PC-3 (cell line): ENCODE results near the gene CCDC7. TPM values are rescaled to one million over a fixed set of nuclear protein-coding genes. Genes with fewer than 3 reads are reported as not detected.
A peak's percentile ranks its signal among the peaks of the same experiment; 100 is the strongest.
"Not testable (repeated sequence)": the region's sequence is repeated elsewhere in the genome, so short reads cannot be mapped to it uniquely, and the experiment has no call there.

Experiments
- ATAC-seq: fragments of 200-7000 bp; cut with Tn5 transposase; 2 replicates; pipeline ENCODE4 v1.9.1; 2020; ENCODE audit warnings: mild to moderate bottlenecking, moderate library complexity
- Bru-seq: library from RNA; stranded (reverse); fragments of 400-500 nt; gene quantifications from one replicate; lab custom pipeline; 2021; lab: Mats Ljungman, UMichigan
- BruChase-seq, 2 experiments: library from RNA; stranded (reverse); fragments of 400-500 nt; gene quantifications; one replicate each; lab custom pipeline; 2021; lab: Mats Ljungman, UMichigan
- BruUV-seq: library from RNA; stranded (reverse); fragments of 400-500 nt; replicated peaks from 2 replicates; lab custom pipeline; 2021; lab: Mats Ljungman, UMichigan
- CTCF ChIA-PET: fragments of 300-600 bp; sonication (Branson Sonifier 250); formaldehyde crosslinking; loops from one replicate; lab custom pipeline; 2022; ENCODE audit warnings: antibody characterized with exemption; lab: Charles Lee
- POLR2A ChIA-PET: fragments of 300-600 bp; sonication (Branson Sonifier 250); formaldehyde crosslinking; loops from one replicate; lab custom pipeline; 2022; ENCODE audit warnings: antibody characterized with exemption; ENCODE audit not compliant: unreplicated experiment; lab: Charles Lee
- DNase-seq: peaks from one replicate; pipeline ENCODE4 v3.0.0-alpha.2; 2015
- H2AFZ ChIP-seq: fragments of 300-600 bp; sonication (generic); 2 replicates; pipeline ENCODE4 v1.6.0; 2016; ENCODE audit warnings: antibody characterized with exemption, low read length
- H3F3A ChIP-seq: fragments of 300-600 bp; sonication (generic); one replicate; pipeline ENCODE4 v1.6.0; 2017; ENCODE audit warnings: antibody characterized with exemption, low read length, control low read depth, mild to moderate bottlenecking; ENCODE audit not compliant: unreplicated experiment
- H3K27ac ChIP-seq: fragments of 300-600 bp; sonication (generic); 2 replicates; pipeline ENCODE4 v1.5.1; 2016; ENCODE audit warnings: mild to moderate bottlenecking, low read length
- H3K27me3 ChIP-seq: fragments of 300-600 bp; sonication (generic); 2 replicates; pipeline ENCODE4 v1.6.1; 2016; ENCODE audit warnings: low read length, mixed read lengths
- H3K36me3 ChIP-seq: fragments of 300-600 bp; sonication (generic); 2 replicates; pipeline ENCODE4 v1.6.1; 2016; ENCODE audit warnings: low read depth, mixed run types, low read length, mixed read lengths
- H3K4me1 ChIP-seq: fragments of 300-600 bp; sonication (generic); 2 replicates; pipeline ENCODE4 v1.5.1; 2016; ENCODE audit warnings: low read length; ENCODE audit not compliant: insufficient read depth
- H3K4me2 ChIP-seq: fragments of 300-600 bp; sonication (generic); 2 replicates; pipeline ENCODE4 v1.6.0; 2016; ENCODE audit warnings: low read length
- H3K4me3 ChIP-seq: fragments of 300-600 bp; sonication (generic); 2 replicates; pipeline ENCODE4 v1.5.1; 2016; ENCODE audit warnings: mild to moderate bottlenecking, low read length, mixed read lengths
- H3K79me2 ChIP-seq: fragments of 300-600 bp; sonication (generic); 2 replicates; pipeline ENCODE4 v1.6.1; 2017; ENCODE audit warnings: low read length, mixed read lengths
- H3K9ac ChIP-seq: fragments of 300-600 bp; sonication (generic); 2 replicates; pipeline ENCODE4 v1.6.0; 2016; ENCODE audit warnings: mild to moderate bottlenecking, low read length
- H3K9me2 ChIP-seq: fragments of 300-600 bp; sonication (generic); replicated peaks from 2 replicates; pipeline ENCODE4 v1.6.1; 2016; ENCODE audit warnings: mixed run types, low read length, mixed read lengths
- H3K9me3 ChIP-seq: fragments of 300-600 bp; sonication (generic); 2 replicates; pipeline ENCODE4 v1.6.1; 2016; ENCODE audit warnings: low read length, mixed read lengths
- H4K20me1 ChIP-seq: fragments of 300-600 bp; sonication (generic); 2 replicates; pipeline ENCODE4 v1.6.1; 2016; ENCODE audit warnings: low read length, mixed read lengths
- EZH2 ChIP-seq: fragments of 300-600 bp; sonication (generic); IDR thresholded peaks from one replicate; pipeline ENCODE4 v1.6.1; 2017; ENCODE audit warnings: antibody characterized with exemption, mild to moderate bottlenecking, low read length; ENCODE audit not compliant: unreplicated experiment
- EZH2phosphoT487 ChIP-seq: fragments of 300-600 bp; sonication (generic); IDR thresholded peaks from 2 replicates; pipeline ENCODE4 v1.6.1; 2018; ENCODE audit warnings: mild to moderate bottlenecking, antibody characterized with exemption, low read length, borderline replicate concordance
- intact Hi-C: fragments of 100-400 bp; cut with micrococcal nuclease; formaldehyde crosslinking; loops from 2 replicates; pipeline ENCODE4 v1.9.0; 2023
- long read RNA-seq: library from polyadenylated mRNA; unstranded; transcript quantifications from one replicate; pipeline ENCODE4 v2.0.0, GENCODE V29; 2021; ENCODE audit not compliant: unreplicated experiment
- total RNA-seq: library from RNA; depleted of rRNA; stranded (reverse); fragments of >200 nt; gene quantifications from 2 replicates; pipeline ENCODE4 v1.2.3, GENCODE V29; 2014; rRNA removed
- TF ChIP-seq, protein P1 (sequence below): fragments of 300-600 bp; sonication (generic); conservative IDR thresholded peaks from 2 replicates; pipeline ENCODE4 v1.5.1; 2017; ENCODE audit warnings: antibody characterized with exemption, low read depth, mild to moderate bottlenecking, low read length

Gene CCDC7
- total RNA-seq (14.1 and 19.1 TPM in 2 replicates), Bru-seq, nascent RNA (percentile 72 among the genes with signal in this experiment), BruChase-seq, experiment 1, labeled RNA remaining after a 6-hour chase (percentile 62 among the genes with signal in this experiment), BruChase-seq, experiment 2, labeled RNA remaining after a 2-hour chase (percentile 85 among the genes with signal in this experiment)
- long read RNA-seq, partial matches to known transcripts = 0 of 8 reads
- long read RNA-seq, other reads (novel, unspliced or antisense) = 8 of 8 reads

DNA sequence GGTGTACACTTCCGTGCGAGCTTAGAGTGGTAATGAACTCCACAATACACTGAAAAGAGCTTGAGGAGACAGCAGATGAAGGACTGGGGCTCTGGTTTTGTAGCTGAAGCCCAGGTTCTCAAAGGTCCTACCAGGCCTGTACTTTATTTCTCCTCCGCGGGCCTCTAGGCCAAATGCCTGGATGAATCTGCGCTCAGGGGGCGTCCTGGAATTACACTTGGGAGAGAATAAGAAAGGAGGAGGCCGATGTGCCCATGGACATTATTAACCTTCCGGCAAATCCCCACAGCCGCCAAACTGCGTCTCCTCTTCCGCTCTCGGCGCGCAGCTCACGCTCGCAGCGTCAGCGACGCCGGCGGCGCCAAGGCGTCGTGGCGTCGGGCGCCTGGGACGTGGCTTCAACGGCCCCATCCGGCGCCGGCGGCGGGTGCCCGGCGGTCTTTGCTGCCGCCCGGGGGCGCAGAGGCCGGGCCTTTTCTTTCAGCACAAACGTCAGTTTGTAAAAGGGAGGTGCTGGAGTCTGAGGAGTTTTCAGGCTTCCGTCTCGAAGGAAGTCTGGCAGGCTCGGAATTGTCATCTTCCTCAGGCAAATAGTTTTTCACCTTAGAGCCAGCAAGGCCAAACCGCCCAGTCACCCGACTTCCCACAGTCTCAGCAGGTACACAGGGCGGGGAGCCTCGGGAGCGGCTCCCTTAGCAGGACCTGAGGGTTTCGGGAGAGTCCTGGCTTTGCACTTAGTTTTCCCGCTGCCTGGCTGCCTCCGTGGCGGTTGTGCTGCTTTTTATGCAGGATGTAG is at the start of gene CCDC7:
TSS of gene CCDC7 (plus strand) at position 401 of the 796 bp plus-strand sequence. CDS start 5,503 bp downstream, outside the sequence.
- Histone ChIP-seq H3K27ac (peak within 1 kb of the TSS; percentile 82), H3K4me3 (peak within 1 kb of the TSS; percentile 79), H3K9me3 (no peaks in the 10 kb centered on the region), H3K4me1 (peaks cover 18% of the 10 kb centered on the region), H4K20me1 (no peaks in the 10 kb centered on the region), H3K4me2 (peak within 1 kb of the TSS; percentile 92), H3F3A (no peaks in the 10 kb centered on the region), H3K36me3 (no peaks in the 10 kb centered on the region), H3K27me3 (no peaks in the 10 kb centered on the region), H3K9ac (peak within 1 kb of the TSS; percentile 88), H3K9me2 (no peaks in the 10 kb centered on the region), H3K79me2 (peaks cover 23% of the 10 kb centered on the region), H2AFZ (peak within 1 kb of the TSS; percentile 86)
- TSS peak; percentile 91 for BruUV-seq
- CTCF ChIA-PET = interaction anchor here (0.6 kb wide), 1 partner anchor 63 kb away, joined by 3 read pairs; no protein-coding TSS in a partner anchor
- TF ChIP-seq EZH2 (no peak), EZH2phosphoT487 (no peak)
- TF ChIP-seq, protein P1, sequence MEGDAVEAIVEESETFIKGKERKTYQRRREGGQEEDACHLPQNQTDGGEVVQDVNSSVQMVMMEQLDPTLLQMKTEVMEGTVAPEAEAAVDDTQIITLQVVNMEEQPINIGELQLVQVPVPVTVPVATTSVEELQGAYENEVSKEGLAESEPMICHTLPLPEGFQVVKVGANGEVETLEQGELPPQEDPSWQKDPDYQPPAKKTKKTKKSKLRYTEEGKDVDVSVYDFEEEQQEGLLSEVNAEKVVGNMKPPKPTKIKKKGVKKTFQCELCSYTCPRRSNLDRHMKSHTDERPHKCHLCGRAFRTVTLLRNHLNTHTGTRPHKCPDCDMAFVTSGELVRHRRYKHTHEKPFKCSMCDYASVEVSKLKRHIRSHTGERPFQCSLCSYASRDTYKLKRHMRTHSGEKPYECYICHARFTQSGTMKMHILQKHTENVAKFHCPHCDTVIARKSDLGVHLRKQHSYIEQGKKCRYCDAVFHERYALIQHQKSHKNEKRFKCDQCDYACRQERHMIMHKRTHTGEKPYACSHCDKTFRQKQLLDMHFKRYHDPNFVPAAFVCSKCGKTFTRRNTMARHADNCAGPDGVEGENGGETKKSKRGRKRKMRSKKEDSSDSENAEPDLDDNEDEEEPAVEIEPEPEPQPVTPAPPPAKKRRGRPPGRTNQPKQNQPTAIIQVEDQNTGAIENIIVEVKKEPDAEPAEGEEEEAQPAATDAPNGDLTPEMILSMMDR = peak; percentile 84
- ATAC-seq = peak; percentile 96
- intact Hi-C loops = loop anchor here (1.0 to 2.0 kb wide), 3 partner anchors 33 to 563 kb away; no protein-coding TSS in a partner anchor
- POLR2A ChIA-PET = interaction anchor here (0.5 to 0.6 kb wide), 2 partner anchors 22 to 163 kb away, joined by 3 read pairs; no protein-coding TSS in a partner anchor
- DNase-seq = peak; percentile 99

DNA sequence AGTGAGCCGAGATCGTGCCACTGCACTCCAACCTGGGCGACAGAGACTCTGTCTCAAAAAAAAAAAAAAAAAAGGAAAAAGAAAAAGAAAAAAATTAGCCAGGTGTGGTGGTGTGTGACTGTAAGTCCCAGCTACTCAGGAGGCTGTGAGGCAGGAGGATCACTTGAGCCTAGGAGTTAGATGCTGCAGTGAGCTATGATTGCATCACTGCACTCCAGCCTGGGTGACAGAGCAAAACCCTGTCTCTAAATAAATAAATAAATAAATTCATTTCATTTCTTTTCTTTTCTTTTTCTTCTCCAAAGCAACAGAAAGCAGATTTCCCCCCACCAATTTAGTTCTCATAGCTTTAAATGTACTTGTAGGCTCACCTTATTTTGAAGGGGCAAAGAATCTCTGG is 48.8 kb upstream of the CCDC7 start:
- H3K4me2 ChIP-seq, H4K20me1 ChIP-seq, H3K4me3 ChIP-seq, BruUV-seq, H3K27me3 ChIP-seq, H3K9me2 ChIP-seq, intact Hi-C loops, H3K9me3 ChIP-seq, H2AFZ ChIP-seq, POLR2A ChIA-PET, H3K79me2 ChIP-seq, DNase-seq, H3K36me3 ChIP-seq, H3K27ac ChIP-seq, H3K9ac ChIP-seq, CTCF ChIA-PET, ATAC-seq, H3F3A ChIP-seq, H3K4me1 ChIP-seq: not testable (repeated sequence)

DNA sequence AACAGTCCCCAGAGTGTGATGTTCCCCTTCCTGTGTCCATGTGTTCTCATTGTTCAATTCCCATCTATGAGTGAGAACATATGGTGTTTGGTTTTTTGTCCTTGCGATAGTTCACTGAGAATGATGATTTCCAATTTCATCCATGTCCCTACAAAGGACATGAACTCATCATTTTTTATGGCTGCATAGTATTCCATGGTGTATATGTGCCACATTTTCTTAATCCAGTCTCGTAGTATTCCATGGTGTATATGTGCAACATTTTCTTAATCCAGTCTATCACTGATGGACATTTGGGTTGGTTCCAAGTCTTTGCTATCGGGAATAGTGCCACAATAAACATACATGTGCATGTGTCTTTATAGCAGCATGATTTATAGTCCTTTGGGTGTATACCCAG is 46.2 kb upstream of the CCDC7 start:
- H3K9ac ChIP-seq, ATAC-seq, intact Hi-C loops, H3K36me3 ChIP-seq, H3F3A ChIP-seq, H3K27ac ChIP-seq, CTCF ChIA-PET, H3K27me3 ChIP-seq, H3K9me3 ChIP-seq, H3K4me1 ChIP-seq, H3K9me2 ChIP-seq, DNase-seq, H3K4me3 ChIP-seq, POLR2A ChIA-PET, H3K4me2 ChIP-seq, BruUV-seq, H3K79me2 ChIP-seq, H2AFZ ChIP-seq, H4K20me1 ChIP-seq: not testable (repeated sequence)
